Neural cell (in vitro differentiated cells): ENCODE data around the gene HSD17B8. TPM values are rescaled to one million over a fixed set of nuclear protein-coding genes. Genes with fewer than 3 reads are reported as not detected.
A peak's percentile ranks its signal among the peaks of the same experiment; 100 is the strongest.

Experiments
- H2AFZ ChIP-seq: fragments of 200-600, 300-800 bp; sonication (generic), shearing (Covaris generic); 2 replicates; pipeline ENCODE4 v1.6.0; 2014; ENCODE audit warnings: low read depth, mild to moderate bottlenecking, antibody characterized with exemption, low read length, moderate library complexity
- H3F3A ChIP-seq: fragments of 200-600 bp; shearing (Covaris generic); 2 replicates; pipeline ENCODE4 v1.6.1; 2016; ENCODE audit warnings: mild to moderate bottlenecking, moderate library complexity, mixed read lengths, antibody characterized with exemption, low read length; ENCODE audit not compliant: insufficient read depth, poor library complexity, severe bottlenecking
- H3K27ac ChIP-seq: fragments of 200-600, 300-800 bp; sonication (generic), shearing (Covaris generic); 2 replicates; pipeline ENCODE4 v1.5.1; 2014; ENCODE audit warnings: mild to moderate bottlenecking, low read length, moderate library complexity
- H3K27me3 ChIP-seq: fragments of 300-800, 200-600 bp; sonication (generic), shearing (Covaris generic); 2 replicates; pipeline ENCODE4 v1.6.0; 2014; ENCODE audit warnings: mild to moderate bottlenecking, low read depth, low read length, moderate library complexity; ENCODE audit not compliant: insufficient read depth
- H3K36me3 ChIP-seq: fragments of 300-800, 200-600 bp; sonication (generic), shearing (Covaris generic); 2 replicates; pipeline ENCODE4 v1.5.1; 2014; ENCODE audit warnings: mild to moderate bottlenecking, antibody characterized with exemption, low read length, moderate library complexity; ENCODE audit not compliant: insufficient read depth
- H3K4me2 ChIP-seq: fragments of 300-800, 200-600 bp; sonication (generic), shearing (Covaris generic); 2 replicates; pipeline ENCODE4 v1.6.0; 2014; ENCODE audit warnings: mild to moderate bottlenecking, low read length
- H3K4me3 ChIP-seq: fragments of 300-800, 200-600 bp; sonication (generic), shearing (Covaris generic); 2 replicates; pipeline ENCODE4 v1.5.1; 2014; ENCODE audit warnings: mild to moderate bottlenecking, low read length, moderate library complexity
- H3K79me2 ChIP-seq: fragments of 200-600 bp; shearing (Covaris generic); replicated peaks from 2 replicates; pipeline ENCODE4 v1.6.0; 2014; ENCODE audit warnings: mild to moderate bottlenecking, low read length, moderate library complexity; ENCODE audit not compliant: insufficient read depth
- H3K9ac ChIP-seq: fragments of 300-800, 200-600 bp; sonication (generic), shearing (Covaris generic); 2 replicates; pipeline ENCODE4 v1.6.1; 2016; ENCODE audit warnings: mild to moderate bottlenecking, low read length, mixed read lengths
- H3K9me2 ChIP-seq: fragments of 200-600 bp; shearing (Covaris generic); 2 replicates; pipeline ENCODE4 v1.6.1; 2016; ENCODE audit warnings: mild to moderate bottlenecking, low read length, mixed read lengths; ENCODE audit not compliant: insufficient read depth
- H3K9me3 ChIP-seq: fragments of 200-600, 300-800 bp; sonication (generic), shearing (Covaris generic); 2 replicates; pipeline ENCODE4 v1.6.1; 2016; ENCODE audit warnings: mild to moderate bottlenecking, mixed run types, low read length, moderate library complexity, mixed read lengths
- H4K20me1 ChIP-seq: fragments of 200-600 bp; shearing (Covaris generic); 2 replicates; pipeline ENCODE4 v1.6.1; 2016; ENCODE audit warnings: mild to moderate bottlenecking, mixed run types; ENCODE audit not compliant: insufficient read depth
- EP300 ChIP-seq: fragments of 450-650 bp; conservative IDR thresholded peaks from 2 replicates; pipeline ENCODE4 v1.6.1; 2014; ENCODE audit warnings: antibody characterized with exemption, mild to moderate bottlenecking, moderate library complexity; ENCODE audit not compliant: poor library complexity, severe bottlenecking
- EZH2 ChIP-seq: fragments of 200-600, 300-800 bp; shearing (Covaris generic), sonication (generic); IDR thresholded peaks from 2 replicates; pipeline ENCODE4 v1.6.1; 2014; ENCODE audit warnings: antibody characterized with exemption, low read length, borderline replicate concordance, mild to moderate bottlenecking; ENCODE audit not compliant: insufficient read depth, poor library complexity, severe bottlenecking
- MXI1 ChIP-seq: fragments of 450-650 bp; conservative IDR thresholded peaks from 2 replicates; pipeline ENCODE4 v1.6.1; 2014; ENCODE audit warnings: antibody characterized with exemption, mild to moderate bottlenecking; ENCODE audit not compliant: poor library complexity, severe bottlenecking
- POLR2AphosphoS5 ChIP-seq: IDR thresholded peaks from 2 replicates; pipeline ENCODE4 v1.6.1; 2012
- RAD21 ChIP-seq: fragments of 450-650 bp; conservative IDR thresholded peaks from 2 replicates; pipeline ENCODE4 v1.6.1; 2014; ENCODE audit warnings: antibody characterized with exemption, mild to moderate bottlenecking, moderate library complexity
- SMC3 ChIP-seq: fragments of 450-650 bp; conservative IDR thresholded peaks from 2 replicates; pipeline ENCODE4 v1.6.1; 2014; ENCODE audit warnings: antibody characterized with exemption, mild to moderate bottlenecking, moderate library complexity; ENCODE audit not compliant: poor library complexity
- TAF1 ChIP-seq: IDR thresholded peaks from 2 replicates; pipeline ENCODE4 v1.6.1; 2012; ENCODE audit warnings: low read depth
- polyA plus RNA-seq: library from polyadenylated mRNA; depleted of rRNA; stranded (reverse); fragments of >200 nt; gene quantifications from 2 replicates; pipeline ENCODE4 v1.2.3, GENCODE V29; 2014
- TF ChIP-seq, protein P1 (sequence below): IDR thresholded peaks from 2 replicates; pipeline ENCODE4 v1.6.1; 2012; ENCODE audit warnings: borderline replicate concordance
- TF ChIP-seq, protein P2 (sequence below): fragments of 450-650 bp; IDR thresholded peaks from 2 replicates; pipeline ENCODE4 v1.5.1; 2014; ENCODE audit warnings: antibody characterized with exemption, mild to moderate bottlenecking, moderate library complexity; ENCODE audit not compliant: poor library complexity, severe bottlenecking

Gene HSD17B8
- polyA plus RNA-seq, 1 donor from 2014 or later: 7.3 TPM

DNA sequence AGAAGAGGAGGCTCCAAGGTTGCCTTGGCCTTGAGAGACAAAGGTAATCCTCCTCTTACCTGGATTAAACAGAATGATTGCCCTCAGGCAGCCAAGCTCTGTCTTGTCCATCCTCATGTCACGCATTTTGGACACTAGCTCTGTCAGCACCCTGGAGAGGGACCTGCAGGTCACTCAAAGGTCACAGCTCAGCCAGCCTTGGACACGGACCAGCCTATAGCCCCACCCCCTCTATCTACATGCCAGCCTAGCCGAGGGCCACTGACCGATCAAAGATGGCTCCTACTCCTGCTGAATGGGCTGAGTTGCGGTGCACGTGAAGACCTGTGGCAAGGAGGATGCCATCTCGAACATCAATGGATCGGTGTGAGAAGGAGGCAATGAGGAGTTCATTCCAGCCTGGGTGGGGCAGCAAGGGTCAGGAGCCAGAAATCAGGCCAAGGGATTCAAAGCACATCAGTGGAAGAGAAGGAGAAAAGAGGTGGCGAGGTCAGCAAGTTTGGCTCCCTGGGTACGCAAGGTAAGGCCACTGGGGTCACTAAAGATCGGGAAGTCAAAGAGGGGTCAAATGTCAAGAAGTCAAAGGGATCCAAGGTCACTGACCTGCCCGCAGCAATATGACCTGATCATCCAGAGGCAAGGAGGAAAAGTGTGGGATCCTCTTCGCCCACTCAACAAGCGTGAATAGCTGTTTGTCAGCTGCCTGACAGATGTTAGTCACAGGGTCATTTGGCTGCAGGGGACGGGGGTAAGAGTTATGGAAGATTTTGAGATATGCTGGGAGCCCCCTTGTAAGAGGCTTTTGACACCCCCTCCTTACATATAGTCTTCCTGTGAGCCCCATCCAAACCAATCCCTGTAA is 8.9 kb upstream of the HSD17B8 start:
- no peak overlapping the region for H3K4me2 ChIP-seq
- peaks cover 8% of the 10 kb centered on the region for H3K36me3 ChIP-seq
- no peaks in the 10 kb centered on the region for H3K9me3 ChIP-seq
- no peak overlapping the region for H3K27ac ChIP-seq
- no peak overlapping the region for H2AFZ ChIP-seq
- H3K27me3 ChIP-seq: peaks cover 17% of the 10 kb centered on the region
- no peak overlapping the region for H3K9ac ChIP-seq
- peaks cover 10% of the 10 kb centered on the region for H3K79me2 ChIP-seq
- no peaks in the 10 kb centered on the region for H3F3A ChIP-seq
- H3K9me2 ChIP-seq: no peaks in the 10 kb centered on the region
- no peak for TF ChIP-seq SMC3
- no peak for TF ChIP-seq MXI1
- no peak for TF ChIP-seq EP300
- no peak for TF ChIP-seq TAF1
- TF ChIP-seq, protein P1, sequence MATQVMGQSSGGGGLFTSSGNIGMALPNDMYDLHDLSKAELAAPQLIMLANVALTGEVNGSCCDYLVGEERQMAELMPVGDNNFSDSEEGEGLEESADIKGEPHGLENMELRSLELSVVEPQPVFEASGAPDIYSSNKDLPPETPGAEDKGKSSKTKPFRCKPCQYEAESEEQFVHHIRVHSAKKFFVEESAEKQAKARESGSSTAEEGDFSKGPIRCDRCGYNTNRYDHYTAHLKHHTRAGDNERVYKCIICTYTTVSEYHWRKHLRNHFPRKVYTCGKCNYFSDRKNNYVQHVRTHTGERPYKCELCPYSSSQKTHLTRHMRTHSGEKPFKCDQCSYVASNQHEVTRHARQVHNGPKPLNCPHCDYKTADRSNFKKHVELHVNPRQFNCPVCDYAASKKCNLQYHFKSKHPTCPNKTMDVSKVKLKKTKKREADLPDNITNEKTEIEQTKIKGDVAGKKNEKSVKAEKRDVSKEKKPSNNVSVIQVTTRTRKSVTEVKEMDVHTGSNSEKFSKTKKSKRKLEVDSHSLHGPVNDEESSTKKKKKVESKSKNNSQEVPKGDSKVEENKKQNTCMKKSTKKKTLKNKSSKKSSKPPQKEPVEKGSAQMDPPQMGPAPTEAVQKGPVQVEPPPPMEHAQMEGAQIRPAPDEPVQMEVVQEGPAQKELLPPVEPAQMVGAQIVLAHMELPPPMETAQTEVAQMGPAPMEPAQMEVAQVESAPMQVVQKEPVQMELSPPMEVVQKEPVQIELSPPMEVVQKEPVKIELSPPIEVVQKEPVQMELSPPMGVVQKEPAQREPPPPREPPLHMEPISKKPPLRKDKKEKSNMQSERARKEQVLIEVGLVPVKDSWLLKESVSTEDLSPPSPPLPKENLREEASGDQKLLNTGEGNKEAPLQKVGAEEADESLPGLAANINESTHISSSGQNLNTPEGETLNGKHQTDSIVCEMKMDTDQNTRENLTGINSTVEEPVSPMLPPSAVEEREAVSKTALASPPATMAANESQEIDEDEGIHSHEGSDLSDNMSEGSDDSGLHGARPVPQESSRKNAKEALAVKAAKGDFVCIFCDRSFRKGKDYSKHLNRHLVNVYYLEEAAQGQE: no peak
- TF ChIP-seq, protein P2, sequence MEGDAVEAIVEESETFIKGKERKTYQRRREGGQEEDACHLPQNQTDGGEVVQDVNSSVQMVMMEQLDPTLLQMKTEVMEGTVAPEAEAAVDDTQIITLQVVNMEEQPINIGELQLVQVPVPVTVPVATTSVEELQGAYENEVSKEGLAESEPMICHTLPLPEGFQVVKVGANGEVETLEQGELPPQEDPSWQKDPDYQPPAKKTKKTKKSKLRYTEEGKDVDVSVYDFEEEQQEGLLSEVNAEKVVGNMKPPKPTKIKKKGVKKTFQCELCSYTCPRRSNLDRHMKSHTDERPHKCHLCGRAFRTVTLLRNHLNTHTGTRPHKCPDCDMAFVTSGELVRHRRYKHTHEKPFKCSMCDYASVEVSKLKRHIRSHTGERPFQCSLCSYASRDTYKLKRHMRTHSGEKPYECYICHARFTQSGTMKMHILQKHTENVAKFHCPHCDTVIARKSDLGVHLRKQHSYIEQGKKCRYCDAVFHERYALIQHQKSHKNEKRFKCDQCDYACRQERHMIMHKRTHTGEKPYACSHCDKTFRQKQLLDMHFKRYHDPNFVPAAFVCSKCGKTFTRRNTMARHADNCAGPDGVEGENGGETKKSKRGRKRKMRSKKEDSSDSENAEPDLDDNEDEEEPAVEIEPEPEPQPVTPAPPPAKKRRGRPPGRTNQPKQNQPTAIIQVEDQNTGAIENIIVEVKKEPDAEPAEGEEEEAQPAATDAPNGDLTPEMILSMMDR: no peak
- no peak for TF ChIP-seq RAD21
- no peaks in the 10 kb centered on the region for H4K20me1 ChIP-seq
- no peak overlapping the region for H3K4me3 ChIP-seq

DNA sequence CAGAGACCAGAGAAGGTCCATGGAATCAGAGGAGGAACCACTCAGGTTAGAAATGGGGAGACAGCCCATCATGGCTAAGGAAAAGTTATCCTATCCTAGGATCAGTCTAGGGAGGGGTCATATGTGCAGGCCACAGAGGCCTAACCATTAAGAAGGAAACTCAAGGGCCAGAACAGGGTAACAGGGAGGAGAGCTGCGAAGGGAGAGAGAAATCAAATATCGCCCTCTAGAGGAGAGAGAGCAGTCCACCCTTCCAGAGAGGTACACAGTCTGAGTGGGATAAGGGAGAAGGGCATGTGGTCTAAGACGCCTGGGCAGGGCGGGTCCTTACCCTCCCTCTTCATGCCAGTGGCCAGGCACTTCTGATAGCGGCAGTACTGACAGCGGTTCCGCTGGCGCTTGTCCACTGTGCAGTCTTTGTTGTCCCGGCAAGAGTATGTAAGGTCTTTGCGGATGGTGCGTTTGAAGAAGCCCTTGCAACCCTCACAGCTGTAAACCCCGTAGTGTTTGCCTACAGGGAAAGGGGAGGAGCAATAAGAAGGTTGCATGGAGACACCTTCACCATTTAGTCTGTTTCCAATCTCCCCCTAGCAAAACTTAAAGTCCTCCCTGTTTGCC is 6.9 kb upstream of the HSD17B8 start:
- Histone ChIP-seq H3K36me3 (peaks cover 8% of the 10 kb centered on the region), H3F3A (no peaks in the 10 kb centered on the region), H3K27me3 (peaks cover 5% of the 10 kb centered on the region), H3K9ac (no peak overlapping the region), H3K79me2 (peaks cover 27% of the 10 kb centered on the region), H2AFZ (no peak overlapping the region), H3K9me3 (no peaks in the 10 kb centered on the region), H3K4me3 (peak overlapping the region; percentile 92), H3K4me2 (no peak overlapping the region), H4K20me1 (no peaks in the 10 kb centered on the region), H3K9me2 (no peaks in the 10 kb centered on the region), H3K27ac (no peak overlapping the region)
- TF ChIP-seq, protein P1: no peak
- peak; percentile 69 for TF ChIP-seq SMC3
- TF ChIP-seq POLR2AphosphoS5: no peak
- peak; percentile 64 for TF ChIP-seq RAD21
- no peak for TF ChIP-seq EP300
- no peak for TF ChIP-seq TAF1
- TF ChIP-seq, protein P2: peak; percentile 68
- TF ChIP-seq MXI1: no peak
- TF ChIP-seq EZH2: no peak
